Spinal cord (tissue), 10 donors: ENCODE measurements around the gene KIAA1217. TPM values are rescaled to one million over a fixed set of nuclear protein-coding genes. Genes with fewer than 3 reads are reported as not detected.

Source experiments
- DNase-seq, 6 donors: peaks; one replicate each; pipeline versions ENCODE4 v3.0.0 to v3.0.0-alpha.2; 2013 to 2015; ENCODE audit warnings: low spot score in 6 of 6, low read depth in 4 of 6
- H3K27ac ChIP-seq: one replicate; pipeline ENCODE4 v1.5.1; 2013; ENCODE audit warnings: low read depth, low read length, control low read depth
- H3K27me3 ChIP-seq: one replicate; pipeline ENCODE4 v1.6.1; 2013; ENCODE audit warnings: low read length; ENCODE audit not compliant: control insufficient read depth, insufficient read depth
- H3K36me3 ChIP-seq: one replicate; pipeline ENCODE4 v1.6.1; 2013; ENCODE audit warnings: low read length; ENCODE audit not compliant: control insufficient read depth, insufficient read depth
- H3K4me1 ChIP-seq: one replicate; pipeline ENCODE4 v1.6.1; 2013; ENCODE audit warnings: low read length; ENCODE audit not compliant: control insufficient read depth, insufficient read depth
- H3K4me3 ChIP-seq: one replicate; pipeline ENCODE4 v1.5.1; 2013; ENCODE audit warnings: low read depth, low read length, control low read depth
- H3K9me3 ChIP-seq: one replicate; pipeline ENCODE4 v1.6.1; 2013; ENCODE audit warnings: low read length; ENCODE audit not compliant: control insufficient read depth, insufficient read depth
- WGBS: methylation state at CpG from one replicate; pipeline ENCODE4 v1.1.5; 2013; ENCODE audit warnings: missing lambda C conversion rate; ENCODE audit not compliant: insufficient coverage; 5-methylcytosine and 5-hydroxymethylcytosine counted together
- polyA plus RNA-seq, 2 donors: library from polyadenylated mRNA; unstranded; fragments of 120-200 nt; gene quantifications; one replicate each; pipeline ENCODE4 v1.2.1, GENCODE V29; 2013; ENCODE audit not compliant: insufficient read length in 2 of 2
- total RNA-seq, 2 donors: library from RNA; depleted of rRNA in 1 of 2; stranded (reverse); fragments of 120-200 nt in 1 of 2; fragments of >200 nt in 1 of 2; gene quantifications; one replicate each; pipeline versions ENCODE4 v1.2.3 to v1.2.4, GENCODE V29; 2013 to 2014
- donor health status: healthy.

KIAA1217 gene
- total and polyA plus RNA-seq, 4 donors = 8.7 to 26.7 (median 15.3) TPM

DNA sequence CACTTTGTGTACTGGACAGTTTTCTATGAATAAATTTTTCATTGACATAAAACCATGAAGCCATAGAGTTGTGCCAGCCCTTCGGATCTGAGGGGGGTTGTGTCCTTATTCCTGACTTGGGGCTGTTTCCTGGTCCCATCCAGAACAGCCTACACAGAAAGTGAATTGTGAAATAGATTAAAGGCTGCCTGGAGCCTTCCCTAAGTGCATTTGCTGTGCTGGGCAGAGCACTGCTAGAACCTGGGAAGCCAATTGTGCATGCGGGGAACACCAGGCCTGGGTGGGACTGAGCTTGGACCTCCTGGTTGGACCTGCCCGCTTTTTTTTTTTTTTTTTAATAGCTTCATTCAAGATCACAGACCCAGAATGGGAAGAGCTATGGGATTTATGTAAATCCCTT lies 275.8 kb downstream of the KIAA1217 start:
- Histone ChIP-seq H3K36me3 (no peaks in the 10 kb centered on the region), H3K4me3 (no peak overlapping the region), H3K4me1 (no peaks in the 10 kb centered on the region), H3K27ac (no peak overlapping the region), H3K27me3 (no peaks in the 10 kb centered on the region), H3K9me3 (no peaks in the 10 kb centered on the region)
- no peak for DNase-seq
- WGBS = 100% methylated on average over 2 of the region's 3 CpGs

DNA sequence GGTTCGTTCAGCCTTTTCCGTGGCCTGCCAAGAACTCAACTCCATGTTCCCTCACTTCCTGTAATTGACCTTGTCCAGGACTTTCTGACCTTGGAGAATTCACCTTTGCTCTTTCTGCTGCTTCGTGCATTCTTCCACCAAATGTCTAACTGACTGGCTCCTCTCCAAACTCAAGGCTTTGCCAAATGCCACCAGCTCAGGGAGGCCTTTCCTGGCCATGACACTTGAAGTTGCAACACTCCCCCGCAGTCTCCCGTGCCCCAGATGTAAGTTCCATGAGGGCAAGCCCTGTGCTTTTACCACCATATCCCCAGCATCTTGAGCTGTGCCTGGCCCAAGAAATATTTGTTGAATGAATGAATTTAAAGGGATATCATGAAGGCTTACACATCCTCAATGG lies 276.4 kb downstream of the KIAA1217 start:
- 89% methylated on average over 3 of the region's 5 CpGs for WGBS
- H3K27ac ChIP-seq = no peak overlapping the region
- no peaks in the 10 kb centered on the region for H3K4me1 ChIP-seq

DNA sequence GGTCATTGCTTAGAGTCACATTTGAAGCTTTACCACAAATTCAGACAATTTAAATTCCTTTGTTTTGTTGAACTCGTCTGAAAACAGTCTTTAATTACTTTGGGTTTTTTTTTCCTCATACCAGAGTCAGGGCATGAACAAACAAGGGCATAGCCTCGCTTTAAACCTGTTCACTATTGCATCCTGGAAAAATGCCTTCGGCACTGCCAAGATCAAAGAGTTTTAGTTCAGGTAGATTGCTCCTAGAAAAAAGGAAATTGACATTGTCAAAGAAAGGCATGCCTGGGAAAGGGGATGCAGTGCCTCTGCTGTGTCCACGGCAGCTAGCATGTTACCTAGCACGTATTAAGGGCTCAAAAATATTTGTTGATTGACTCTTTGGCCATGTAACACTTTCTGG lies 279.7 kb downstream of the KIAA1217 start:
- Histone ChIP-seq H3K36me3 (no peaks in the 10 kb centered on the region), H3K4me1 (no peaks in the 10 kb centered on the region), H3K27ac (no peak overlapping the region), H3K4me3 (no peak overlapping the region), H3K9me3 (no peaks in the 10 kb centered on the region), H3K27me3 (no peaks in the 10 kb centered on the region)
- 79% methylated on average over 5 of the region's 5 CpGs for WGBS
- no peak for DNase-seq

More for the DNA sequence above, 276.4 kb downstream of the KIAA1217 start:
- DNase-seq = no peak
- Histone ChIP-seq H3K27me3 (no peaks in the 10 kb centered on the region), H3K36me3 (no peaks in the 10 kb centered on the region), H3K4me3 (no peak overlapping the region), H3K9me3 (no peaks in the 10 kb centered on the region)

DNA sequence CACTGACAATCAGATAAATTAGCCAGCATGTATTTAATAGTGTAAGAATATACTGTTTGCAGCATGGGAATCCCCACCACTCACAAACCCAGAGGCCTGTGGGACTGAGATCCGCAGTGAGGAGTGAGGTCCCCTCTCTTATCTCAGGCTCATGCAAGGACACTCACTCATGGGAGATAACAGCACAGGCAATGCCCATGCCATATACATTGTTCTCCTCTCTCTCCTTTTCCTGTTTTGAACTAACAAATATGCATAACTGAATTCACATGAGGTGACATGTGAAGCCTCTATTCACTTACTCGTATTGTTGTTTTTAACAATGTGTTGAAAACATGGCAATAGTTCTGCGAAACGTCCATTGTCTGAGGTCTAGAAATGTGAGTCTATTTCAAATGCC lies 284.2 kb downstream of the KIAA1217 start:
- Histone ChIP-seq H3K4me3 (no peak overlapping the region), H3K36me3 (no peaks in the 10 kb centered on the region), H3K27me3 (no peaks in the 10 kb centered on the region), H3K27ac (no peak overlapping the region), H3K4me1 (no peaks in the 10 kb centered on the region), H3K9me3 (no peaks in the 10 kb centered on the region)
- no peak for DNase-seq
- WGBS = 90% methylated on average over 3 of the region's 4 CpGs

DNA sequence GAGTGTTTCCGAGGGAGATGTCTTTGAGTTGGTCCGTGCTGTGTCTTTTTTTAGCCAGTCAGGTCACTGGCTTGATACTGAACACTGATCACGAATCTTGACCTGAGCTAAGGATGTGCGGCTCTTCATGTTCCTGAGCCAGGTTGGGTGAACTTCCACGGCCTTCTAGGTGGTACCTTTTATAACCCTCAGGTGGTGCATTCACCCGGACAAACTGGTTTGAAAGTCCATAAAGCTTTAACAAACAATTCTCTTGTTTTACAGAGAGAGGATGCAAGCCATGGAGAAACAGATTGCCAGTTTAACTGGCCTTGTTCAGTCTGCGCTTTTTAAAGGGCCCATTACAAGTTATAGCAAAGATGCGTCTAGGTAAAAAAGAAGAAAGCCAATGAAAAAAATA lies 285.3 kb downstream of the KIAA1217 start:
- WGBS = 100% methylated on average over 4 of the region's 8 CpGs
- no peaks in the 10 kb centered on the region for H3K4me1 ChIP-seq
- no peaks in the 10 kb centered on the region for H3K27me3 ChIP-seq
- H3K4me3 ChIP-seq = no peak overlapping the region
- no peaks in the 10 kb centered on the region for H3K9me3 ChIP-seq
- no peak overlapping the region for H3K27ac ChIP-seq
- H3K36me3 ChIP-seq = no peaks in the 10 kb centered on the region
- no peak for DNase-seq

DNA sequence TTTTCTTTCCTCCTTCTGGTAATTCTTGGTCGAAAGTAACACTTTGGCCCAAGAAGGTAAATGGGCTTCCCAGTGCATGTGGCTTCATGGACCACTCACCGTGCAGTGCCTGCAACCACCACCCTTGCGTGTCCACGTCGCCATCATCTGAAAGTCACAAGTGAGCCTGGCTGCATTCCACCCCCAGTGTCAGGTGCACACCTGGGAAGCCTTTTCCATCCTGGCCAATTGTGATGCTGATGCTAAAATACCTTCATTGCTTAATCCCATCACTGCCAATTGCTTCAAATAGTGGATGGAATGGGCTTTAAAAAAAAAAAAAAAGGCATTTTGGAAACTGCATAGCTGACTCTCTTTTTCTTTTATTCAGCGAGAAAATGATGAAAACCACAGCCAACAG lies 285.8 kb downstream of the KIAA1217 start:
- DNase-seq = no peak
- Histone ChIP-seq H3K4me1 (no peaks in the 10 kb centered on the region), H3K4me3 (no peak overlapping the region), H3K27me3 (no peaks in the 10 kb centered on the region), H3K36me3 (no peaks in the 10 kb centered on the region), H3K27ac (no peak overlapping the region), H3K9me3 (no peaks in the 10 kb centered on the region)
- 98% methylated on average over 4 of the region's 6 CpGs for WGBS

DNA sequence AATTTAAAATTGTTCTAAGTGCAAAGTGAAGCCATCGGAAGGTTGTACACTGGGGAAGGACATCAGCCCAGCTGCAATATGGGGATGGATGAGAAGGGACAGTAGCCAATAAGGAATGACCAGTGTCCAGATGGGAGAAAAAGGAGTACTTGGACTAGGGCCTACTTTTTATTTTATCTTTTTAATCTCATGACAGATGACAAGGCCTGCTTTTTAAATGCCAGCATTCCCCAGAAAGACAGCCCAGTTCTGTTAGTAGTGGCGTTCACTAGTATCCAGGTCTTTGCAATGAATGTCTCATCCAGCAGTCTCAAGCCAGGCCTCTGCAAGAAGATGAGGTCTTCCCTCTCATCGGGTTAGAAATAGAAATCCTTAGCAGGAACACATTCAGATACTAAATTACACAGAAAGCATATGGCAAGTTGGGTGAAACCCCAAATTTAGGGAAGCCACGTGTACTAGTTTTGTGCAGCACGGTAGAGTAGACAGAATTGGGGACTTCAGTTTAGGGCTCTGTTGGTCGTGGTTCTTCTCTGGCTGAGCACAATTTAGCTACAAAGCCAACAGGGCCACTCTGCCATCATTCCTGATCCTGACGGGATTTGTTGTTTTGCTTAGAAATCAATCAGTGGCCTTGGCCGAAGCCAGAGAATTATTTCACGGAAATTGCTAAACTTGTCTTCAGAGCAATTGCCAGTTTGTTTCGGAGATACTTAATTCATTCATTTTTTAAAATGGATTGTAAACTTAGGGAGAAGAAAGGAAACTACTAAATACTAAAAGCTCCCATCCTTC lies 286.9 kb downstream of the KIAA1217 start:
- WGBS = 100% methylated on average over 5 of the region's 10 CpGs

DNA sequence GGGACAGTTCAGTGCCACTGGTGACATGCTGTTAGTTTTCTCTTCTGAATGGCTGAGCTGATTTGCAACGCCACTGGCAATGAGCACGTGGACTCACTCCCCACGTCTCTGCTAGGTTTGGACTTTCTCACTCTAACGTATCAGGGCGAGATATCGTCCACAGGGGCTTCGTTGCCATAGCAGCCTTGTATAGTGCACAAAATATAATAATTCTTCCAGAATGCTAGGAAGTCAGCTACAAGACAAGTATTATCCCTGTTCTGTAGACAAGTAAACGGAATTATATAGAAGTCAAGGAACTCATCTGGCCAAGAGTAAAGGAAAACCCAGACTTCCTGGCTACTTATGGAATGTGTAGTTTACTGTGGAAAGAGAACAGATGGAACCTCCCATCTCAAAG lies 288.0 kb downstream of the KIAA1217 start:
- WGBS = 56% methylated on average over 6 of the region's 8 CpGs
- Histone ChIP-seq H3K4me3 (no peak overlapping the region), H3K36me3 (no peaks in the 10 kb centered on the region), H3K9me3 (no peaks in the 10 kb centered on the region), H3K27me3 (no peaks in the 10 kb centered on the region), H3K4me1 (no peaks in the 10 kb centered on the region), H3K27ac (no peak overlapping the region)
- DNase-seq = peak in 1 of 6 donors; percentile 83

More for the DNA sequence above, 286.9 kb downstream of the KIAA1217 start:
- H3K27ac ChIP-seq = no peak overlapping the region
- no peak overlapping the region for H3K4me3 ChIP-seq
- H3K4me1 ChIP-seq = no peaks in the 10 kb centered on the region
- no peaks in the 10 kb centered on the region for H3K9me3 ChIP-seq
- DNase-seq = no peak
- H3K36me3 ChIP-seq = no peaks in the 10 kb centered on the region
- no peaks in the 10 kb centered on the region for H3K27me3 ChIP-seq

DNA sequence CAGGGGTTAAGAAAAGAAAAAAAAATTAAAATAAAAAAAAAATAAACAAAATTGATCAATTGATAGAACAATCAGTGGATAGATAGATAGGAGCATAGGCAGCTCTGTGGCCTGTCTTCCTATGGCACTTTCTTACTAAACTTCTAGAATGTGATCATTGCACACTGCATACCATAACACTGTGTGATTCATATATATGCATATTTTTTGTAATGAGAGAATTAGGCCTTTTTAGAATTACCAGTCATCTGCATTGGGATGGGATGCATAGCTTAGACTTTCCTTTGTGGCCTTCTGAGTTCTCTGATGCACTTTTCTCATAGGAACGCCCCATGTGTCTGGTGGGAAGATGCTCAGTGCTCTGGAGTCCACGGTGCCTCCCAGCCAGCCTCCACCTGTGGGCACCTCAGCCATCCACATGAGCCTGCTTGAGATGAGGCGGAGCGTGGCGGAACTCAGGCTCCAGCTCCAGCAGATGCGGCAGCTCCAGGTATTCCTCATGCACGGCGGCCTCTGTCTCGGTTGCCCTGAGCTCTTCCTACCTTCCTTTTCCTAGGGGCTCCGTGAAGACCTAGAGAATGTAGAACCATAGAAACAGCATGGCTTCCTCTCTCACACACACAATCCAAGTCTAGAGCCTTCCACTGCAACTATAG lies 292.2 kb downstream of the KIAA1217 start:
- Histone ChIP-seq H3K27me3 (no peaks in the 10 kb centered on the region), H3K27ac (no peak overlapping the region), H3K4me1 (peaks cover 7% of the 10 kb centered on the region), H3K4me3 (no peak overlapping the region), H3K36me3 (no peaks in the 10 kb centered on the region), H3K9me3 (no peaks in the 10 kb centered on the region)
- WGBS = 99% methylated on average over 6 of the region's 10 CpGs
- no peak for DNase-seq

DNA sequence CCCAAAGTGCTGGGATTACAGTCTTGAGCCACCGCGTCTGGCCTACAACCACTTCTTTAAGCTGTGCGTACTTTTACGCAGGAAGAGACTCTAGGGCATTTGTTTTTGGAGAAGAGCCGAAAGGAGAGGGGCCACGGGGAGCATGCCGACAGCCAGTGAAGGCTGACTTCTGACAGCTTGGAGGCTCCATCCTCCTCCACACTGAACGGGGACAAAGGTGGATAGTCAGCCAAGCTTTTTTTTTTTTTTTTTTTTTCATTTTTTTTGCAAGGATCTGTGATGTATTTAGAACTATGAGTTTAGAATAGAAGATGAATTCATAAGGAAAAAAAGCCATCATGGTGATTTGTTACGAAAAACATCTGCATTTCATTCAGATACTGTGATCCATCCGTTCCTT lies 293.1 kb downstream of the KIAA1217 start:
- H3K4me1 ChIP-seq = peaks cover 7% of the 10 kb centered on the region
- no peak overlapping the region for H3K27ac ChIP-seq
- no peaks in the 10 kb centered on the region for H3K27me3 ChIP-seq
- DNase-seq = no peak
- WGBS = 100% methylated on average over 2 of the region's 10 CpGs
- no peak overlapping the region for H3K4me3 ChIP-seq
- H3K9me3 ChIP-seq = peaks cover 3% of the 10 kb centered on the region
- H3K36me3 ChIP-seq = no peaks in the 10 kb centered on the region
